Measurements from ENCODE around the gene ALDH5A1. TPM values are rescaled to one million over a fixed set of nuclear protein-coding genes. Genes with fewer than 3 reads are reported as not detected.

The ALDH5A1 gene
- 10 to 100 TPM; 27.5 to 32.7 (median 30.6) TPM for polyA plus RNA-seq (ENCODE audit: insufficient read length in 3 of 3)
- long read RNA-seq, donor 1, full-length matches to known transcripts, result 5 of 11 reads
- long read RNA-seq, donor 1, partial matches to known transcripts, result 6 of 11 reads
- long read RNA-seq, donor 1, other reads (novel, unspliced or antisense), result 0 of 11 reads
- long read RNA-seq, donor 2, full-length matches to known transcripts, result 4 of 23 reads
- long read RNA-seq, donor 2, partial matches to known transcripts, result 19 of 23 reads
- long read RNA-seq, donor 2, other reads (novel, unspliced or antisense), result 0 of 23 reads
- long read RNA-seq, donor 3, full-length matches to known transcripts, result 5 of 5 reads
- long read RNA-seq, donor 3, partial matches to known transcripts, result 0 of 5 reads
- long read RNA-seq, donor 3, other reads (novel, unspliced or antisense), result 0 of 5 reads
- long read RNA-seq, donor 4, full-length matches to known transcripts, result 5 of 5 reads
- long read RNA-seq, donor 4, partial matches to known transcripts, result 0 of 5 reads
- long read RNA-seq, donor 4, other reads (novel, unspliced or antisense), result 0 of 5 reads
- long read RNA-seq, donor 5, result 0 reads
- long read RNA-seq, donor 6, full-length matches to known transcripts, result 7 of 7 reads
- long read RNA-seq, donor 6, partial matches to known transcripts, result 0 of 7 reads
- long read RNA-seq, donor 6, other reads (novel, unspliced or antisense), result 0 of 7 reads
- long read RNA-seq, donor 7, full-length matches to known transcripts, result 8 of 8 reads
- long read RNA-seq, donor 7, partial matches to known transcripts, result 0 of 8 reads
- long read RNA-seq, donor 7, other reads (novel, unspliced or antisense), result 0 of 8 reads
- long read RNA-seq, donor 8, result 0 reads
- long read RNA-seq, donor 9, full-length matches to known transcripts, result 4 of 4 reads
- long read RNA-seq, donor 9, partial matches to known transcripts, result 0 of 4 reads
- long read RNA-seq, donor 9, other reads (novel, unspliced or antisense), result 0 of 4 reads
- long read RNA-seq, donor 10, full-length matches to known transcripts, result 8 of 8 reads
- long read RNA-seq, donor 10, partial matches to known transcripts, result 0 of 8 reads
- long read RNA-seq, donor 10, other reads (novel, unspliced or antisense), result 0 of 8 reads
- long read RNA-seq, donor 11, full-length matches to known transcripts, result 7 of 7 reads
- long read RNA-seq, donor 11, partial matches to known transcripts, result 0 of 7 reads
- long read RNA-seq, donor 11, other reads (novel, unspliced or antisense), result 0 of 7 reads
- long read RNA-seq, donor 12, full-length matches to known transcripts, result 3 of 3 reads
- long read RNA-seq, donor 12, partial matches to known transcripts, result 0 of 3 reads
- long read RNA-seq, donor 12, other reads (novel, unspliced or antisense), result 0 of 3 reads
- long read RNA-seq, donor 13, result 0 reads
- long read RNA-seq, donor 14, full-length matches to known transcripts, result 4 of 4 reads
- long read RNA-seq, donor 14, partial matches to known transcripts, result 0 of 4 reads
- long read RNA-seq, donor 14, other reads (novel, unspliced or antisense), result 0 of 4 reads
- long read RNA-seq, donor 15, full-length matches to known transcripts, result 6 of 6 reads
- long read RNA-seq, donor 15, partial matches to known transcripts, result 0 of 6 reads
- long read RNA-seq, donor 15, other reads (novel, unspliced or antisense), result 0 of 6 reads
- long read RNA-seq, donor 16, full-length matches to known transcripts, result 18 of 24 reads
- long read RNA-seq, donor 16, partial matches to known transcripts, result 6 of 24 reads
- long read RNA-seq, donor 16, other reads (novel, unspliced or antisense), result 0 of 24 reads

DNA sequence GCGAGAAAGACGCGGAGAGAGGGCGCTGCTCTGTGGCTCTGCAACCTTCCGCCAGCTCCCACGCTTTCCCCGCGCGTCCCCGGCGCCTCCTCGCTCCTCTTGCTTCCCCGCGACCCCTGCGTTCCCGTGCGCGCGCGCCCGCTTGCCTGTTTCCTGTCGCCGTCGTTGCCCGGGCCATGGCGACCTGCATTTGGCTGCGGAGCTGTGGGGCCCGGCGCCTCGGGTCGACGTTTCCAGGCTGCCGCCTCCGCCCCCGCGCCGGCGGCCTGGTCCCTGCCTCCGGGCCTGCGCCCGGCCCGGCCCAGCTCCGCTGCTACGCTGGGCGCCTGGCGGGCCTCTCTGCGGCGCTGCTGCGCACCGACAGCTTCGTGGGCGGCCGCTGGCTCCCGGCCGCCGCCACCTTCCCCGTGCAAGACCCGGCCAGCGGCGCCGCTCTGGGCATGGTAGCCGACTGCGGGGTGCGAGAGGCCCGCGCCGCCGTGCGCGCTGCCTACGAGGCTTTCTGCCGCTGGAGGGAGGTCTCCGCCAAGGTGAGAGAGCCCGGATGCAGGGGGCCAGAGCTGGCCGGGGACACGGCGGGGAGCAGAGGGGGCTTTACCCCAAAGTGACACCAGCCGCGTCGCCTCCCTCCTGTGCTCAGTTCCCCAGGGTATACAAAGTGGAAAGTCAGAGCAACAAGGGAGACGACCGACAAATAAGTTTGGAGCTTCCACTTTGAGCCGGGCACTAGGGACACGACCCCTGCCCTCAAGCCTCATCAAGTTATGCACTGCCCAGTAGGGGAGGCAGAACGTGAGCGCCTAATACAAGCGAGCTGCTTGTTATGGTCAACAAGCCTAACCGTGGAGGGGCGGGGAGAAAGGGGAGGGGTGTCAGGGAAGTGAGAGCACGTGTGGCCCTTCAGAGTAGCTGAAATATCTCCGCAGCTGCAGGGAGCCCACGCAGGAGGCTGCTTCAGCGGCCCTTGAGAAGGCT is at the start of gene ALDH5A1:
ALDH5A1 (plus strand) TSS at position 149 of the 975 bp plus-strand sequence; CDS start at position 177, 28 bp downstream.
- peak; percentile 37 to 78 (median 70) for DNase-seq (ENCODE audit: extremely low read depth in 1 of 11, low read depth in 9 of 11, low spot score in 4 of 11)

GRCh38 chr6:24445704-24446103 is 49.1 kb upstream of the ALDH5A1 start:
- DNase-seq (ENCODE audit: extremely low read depth in 1 of 11, low read depth in 9 of 11, low spot score in 4 of 11), result no peak

DNA sequence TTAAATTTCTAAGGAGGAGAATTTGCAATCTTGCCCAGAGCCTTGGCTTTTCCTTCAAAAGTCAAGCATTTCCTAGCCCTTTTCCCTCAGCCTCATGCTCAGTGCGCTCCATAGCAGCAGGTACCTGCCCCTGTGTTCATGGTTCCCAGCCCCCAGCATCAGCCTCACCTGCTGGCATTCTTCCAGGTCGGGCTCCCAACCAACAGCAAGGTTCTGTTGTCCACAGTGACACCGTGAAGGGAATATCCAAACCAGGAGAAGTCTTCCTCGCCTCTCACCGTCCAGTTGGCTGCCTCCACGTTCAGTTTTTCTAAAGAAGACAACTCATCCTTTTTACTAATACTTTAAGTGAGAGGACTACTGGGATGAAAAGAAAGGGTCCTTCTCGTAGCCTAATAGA is 48.1 kb upstream of the ALDH5A1 start:
- DNase-seq (ENCODE audit: extremely low read depth in 1 of 11, low read depth in 9 of 11, low spot score in 4 of 11), result no peak

DNA sequence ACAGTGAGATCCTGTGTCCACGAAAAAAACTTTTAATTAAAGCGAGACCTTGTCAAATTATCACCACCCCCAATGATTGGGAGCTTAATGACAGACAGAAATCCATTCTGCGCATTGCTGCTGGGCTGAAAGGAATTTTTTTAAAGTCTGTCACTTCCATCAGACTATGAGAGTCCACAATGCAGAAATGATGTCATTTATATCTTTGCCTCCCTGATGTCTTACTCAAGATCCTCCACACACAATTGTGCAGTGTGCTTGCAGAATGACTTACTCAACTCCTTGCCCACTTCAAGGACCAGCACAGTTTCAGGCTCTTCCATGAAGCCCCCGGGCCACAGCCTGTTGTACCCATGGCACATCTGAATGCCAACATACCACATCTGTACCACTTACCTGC is 46.4 kb upstream of the ALDH5A1 start:
- DNase-seq (ENCODE audit: extremely low read depth in 1 of 11, low read depth in 9 of 11, low spot score in 4 of 11), result no peak

GRCh38 chr6:24448828-24449525 is 45.8 kb upstream of the ALDH5A1 start:
- no peak for DNase-seq (ENCODE audit: extremely low read depth in 1 of 11, low read depth in 9 of 11, low spot score in 4 of 11)

DNA sequence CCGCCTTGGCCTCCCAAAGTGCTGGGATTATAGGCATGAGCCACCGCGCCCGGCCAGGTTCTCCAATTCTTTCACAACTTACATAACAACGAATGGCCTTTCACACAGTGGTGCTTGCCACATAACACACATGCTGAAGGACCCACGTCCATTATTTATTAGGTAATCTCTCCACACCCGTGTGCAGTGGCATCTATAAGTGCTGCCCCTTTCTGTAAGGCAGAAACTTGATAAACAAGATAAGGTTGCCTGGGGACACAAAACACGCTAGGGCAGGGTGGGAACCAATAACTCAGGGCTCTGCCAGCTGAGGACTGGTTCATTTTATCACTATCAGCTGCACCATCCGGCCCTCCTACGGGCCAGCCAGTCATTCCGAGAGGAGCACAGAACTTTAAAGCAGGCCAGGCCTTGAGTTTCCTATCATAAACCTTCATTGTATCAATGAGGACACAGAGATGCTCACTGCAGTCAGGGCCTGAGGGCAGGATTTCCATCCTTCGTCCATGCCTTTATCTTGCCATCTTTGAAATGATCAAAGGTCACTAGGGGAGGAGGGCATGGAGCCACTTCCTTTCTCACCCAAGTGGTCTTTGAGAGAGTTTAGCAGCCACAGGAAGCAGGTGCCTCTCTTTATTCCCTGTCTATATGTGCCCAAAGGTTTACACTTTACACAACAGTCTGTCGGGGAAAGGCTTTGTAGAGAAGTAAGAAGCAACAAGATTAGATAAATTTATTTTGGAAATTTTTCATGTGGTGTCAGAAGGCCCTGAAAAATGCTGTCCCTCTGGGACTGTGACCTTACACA is 43.0 kb upstream of the ALDH5A1 start:
- no peak for DNase-seq (ENCODE audit: extremely low read depth in 1 of 11, low read depth in 9 of 11, low spot score in 4 of 11)

DNA sequence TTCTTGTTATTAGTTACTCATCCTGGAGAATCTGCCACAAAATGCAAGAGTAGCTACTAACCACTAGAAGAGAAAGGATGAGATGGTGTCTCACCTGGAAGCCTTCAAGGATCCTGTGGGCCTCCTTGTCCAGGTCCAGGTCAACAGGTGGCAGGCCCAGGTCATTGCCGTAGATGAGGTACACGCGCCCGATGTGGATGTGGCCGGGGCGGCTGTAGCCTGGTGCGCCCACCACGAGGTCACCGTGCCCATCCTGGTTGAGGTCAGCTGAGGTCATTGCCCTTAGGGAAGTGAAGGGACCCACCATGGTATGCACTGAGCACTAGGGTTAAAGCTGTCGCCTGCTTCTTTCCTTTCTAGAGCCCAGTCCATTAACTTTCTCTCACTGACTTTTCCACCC is 40.8 kb upstream of the ALDH5A1 start:
- DNase-seq (ENCODE audit: extremely low read depth in 1 of 11, low read depth in 9 of 11, low spot score in 4 of 11), result no peak

DNA sequence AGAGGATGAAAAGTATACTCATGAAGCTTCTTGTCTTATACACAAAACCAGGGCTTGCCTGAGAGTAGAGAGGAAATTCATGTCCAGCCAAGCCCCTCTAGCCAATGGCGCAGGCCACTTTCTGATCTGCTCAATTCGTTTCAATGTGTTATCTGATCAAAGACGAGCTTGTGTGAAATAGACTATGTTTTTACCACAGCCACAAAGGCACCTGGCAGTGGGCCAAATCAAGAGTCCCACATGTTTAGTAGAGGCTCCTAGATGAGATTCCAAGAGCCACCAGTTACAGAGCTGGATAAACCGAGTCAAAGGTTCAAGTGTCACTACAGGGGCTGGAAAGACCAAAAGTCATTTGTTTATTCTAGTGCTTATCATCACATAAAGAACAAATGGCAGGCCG is 40.3 kb upstream of the ALDH5A1 start:
- no peak for DNase-seq (ENCODE audit: extremely low read depth in 1 of 11, low read depth in 9 of 11, low spot score in 4 of 11)

DNA sequence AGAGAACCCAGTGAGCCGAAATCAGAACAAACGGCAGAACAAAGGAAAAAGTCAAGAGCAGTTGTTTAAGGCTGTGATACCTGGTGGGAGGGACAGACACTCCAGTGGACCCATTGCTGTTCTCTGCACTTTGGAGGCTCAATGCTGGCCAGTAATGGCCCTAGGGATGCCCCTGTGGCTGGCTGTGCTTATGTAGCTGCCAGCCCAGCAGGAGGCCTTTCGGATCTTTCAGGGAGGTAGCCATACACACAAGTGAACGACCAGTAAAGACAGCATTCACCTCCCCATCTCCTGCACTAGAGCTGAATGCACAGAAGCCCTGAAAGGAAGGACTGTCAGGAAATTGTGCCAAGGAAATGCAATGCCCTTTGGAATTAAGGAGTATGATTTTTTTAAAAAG is 39.7 kb upstream of the ALDH5A1 start:
- no peak for DNase-seq (ENCODE audit: extremely low read depth in 1 of 11, low read depth in 9 of 11, low spot score in 4 of 11)

DNA sequence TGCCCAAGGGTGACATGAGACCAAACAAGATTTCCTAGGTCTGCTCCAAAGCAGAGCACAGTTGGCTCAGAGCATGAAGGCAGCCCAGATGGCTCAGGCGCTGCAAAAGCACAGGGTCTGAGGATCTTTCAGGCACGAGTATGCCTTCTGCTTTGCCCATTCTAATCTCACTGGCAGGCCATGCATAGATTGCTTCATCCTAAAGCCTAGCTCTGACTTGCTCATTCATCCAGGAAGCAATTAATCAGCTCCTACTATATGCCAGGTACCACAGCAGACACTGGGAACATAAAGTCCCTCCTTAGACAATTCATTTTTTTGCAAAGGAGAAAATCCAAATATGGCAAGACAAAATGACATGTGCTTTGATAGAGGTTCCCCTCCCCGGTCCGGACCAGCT is 36.6 kb upstream of the ALDH5A1 start:
- DNase-seq (ENCODE audit: extremely low read depth in 1 of 11, low read depth in 9 of 11, low spot score in 4 of 11), result no peak

- no peak for DNase-seq (ENCODE audit: extremely low read depth in 1 of 11, low read depth in 9 of 11, low spot score in 4 of 11)
Observed at GRCh38 chr6:24458941-24459340, 35.8 kb upstream of the ALDH5A1 start.

GRCh38 chr6:24460966-24461365 is 33.8 kb upstream of the ALDH5A1 start:
- no peak for DNase-seq (ENCODE audit: extremely low read depth in 1 of 11, low read depth in 9 of 11, low spot score in 4 of 11)

- no peak for DNase-seq (ENCODE audit: extremely low read depth in 1 of 11, low read depth in 9 of 11, low spot score in 4 of 11)
Observed at GRCh38 chr6:24464253-24465038, 30.3 kb upstream of the ALDH5A1 start.

GRCh38 chr6:24469811-24470210 is 25.0 kb upstream of the ALDH5A1 start:
- DNase-seq (ENCODE audit: extremely low read depth in 1 of 11, low read depth in 9 of 11, low spot score in 4 of 11), result no peak

DNA sequence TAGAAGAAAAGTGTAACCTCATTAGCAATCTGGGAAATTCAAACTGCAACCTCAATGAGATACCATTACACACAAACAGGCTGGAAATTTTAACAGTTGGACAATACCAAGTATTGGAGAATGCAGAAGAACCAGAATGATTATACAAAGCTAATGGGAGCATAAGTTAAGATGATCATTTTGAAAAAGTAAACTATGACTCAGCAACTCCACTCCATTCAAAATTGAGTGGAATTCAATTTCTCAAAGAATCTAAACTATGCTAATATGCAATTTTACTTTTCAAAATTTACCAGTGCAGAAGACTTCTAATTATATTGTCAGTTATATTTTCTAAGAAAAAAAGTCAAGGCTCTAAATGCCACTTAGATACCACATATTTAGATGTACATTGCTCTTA is 22.6 kb upstream of the ALDH5A1 start:
- no peak for DNase-seq (ENCODE audit: extremely low read depth in 1 of 11, low read depth in 9 of 11, low spot score in 4 of 11)
